Natural killer cell (primary cell): ENCODE data around the gene SPACA6. TPM values are rescaled to one million over a fixed set of nuclear protein-coding genes. Genes with fewer than 3 reads are reported as not detected.

ENCODE experiments used
- ATAC-seq, 3 donors: fragments of 150-1000 bp in 2 of 3; fragments of 200-7000 bp in 1 of 3; cut with Tn5 transposase; 1 replicate in 1 of 3; 2 replicates in 2 of 3; pipeline ENCODE4 v1.10.0; 2021; ENCODE audit warnings: mild to moderate bottlenecking in 2 of 3, moderate library complexity in 2 of 3
- DNase-seq, 2 donors: peaks; one replicate each; pipeline versions ENCODE4 v3.0.0 to v3.0.0-alpha.2; 2013 to 2021; ENCODE audit warnings: mixed read lengths in 1 of 2
- H3K27ac ChIP-seq: one replicate; pipeline ENCODE4 v1.5.1; 2013; ENCODE audit warnings: mild to moderate bottlenecking, low read length
- H3K27me3 ChIP-seq: one replicate; pipeline ENCODE4 v1.6.1; 2013; ENCODE audit warnings: low read length; ENCODE audit not compliant: control insufficient read depth, insufficient read depth
- H3K36me3 ChIP-seq: one replicate; pipeline ENCODE4 v1.6.1; 2013; ENCODE audit warnings: low read length; ENCODE audit not compliant: control insufficient read depth, insufficient read depth
- H3K4me1 ChIP-seq: one replicate; pipeline ENCODE4 v1.6.1; 2013; ENCODE audit warnings: low read length; ENCODE audit not compliant: control insufficient read depth, insufficient read depth
- H3K4me3 ChIP-seq: one replicate; pipeline ENCODE4 v1.5.1; 2013; ENCODE audit warnings: low read length
- H3K9me3 ChIP-seq: one replicate; pipeline ENCODE4 v1.6.1; 2013; ENCODE audit warnings: low read length; ENCODE audit not compliant: control insufficient read depth, insufficient read depth
- H3K27ac Mint-ChIP-seq, 2 donors: one replicate each; pipeline ENCODE4 v1.8.0; 2022; ENCODE audit warnings: mild to moderate bottlenecking in 2 of 2, mixed read lengths in 2 of 2, moderate library complexity in 1 of 2
- H3K27me3 Mint-ChIP-seq, 2 donors: one replicate each; pipeline ENCODE4 v1.8.0; 2022; ENCODE audit warnings: low read depth in 2 of 2, mixed read lengths in 2 of 2
- H3K36me3 Mint-ChIP-seq: one replicate; pipeline ENCODE4 v1.8.0; 2022; ENCODE audit warnings: mixed read lengths
- H3K4me1 Mint-ChIP-seq, 2 donors: one replicate each; pipeline ENCODE4 v1.8.0; 2022; ENCODE audit warnings: mixed read lengths in 2 of 2
- H3K4me3 Mint-ChIP-seq: one replicate; pipeline ENCODE4 v1.8.0; 2022; ENCODE audit warnings: mild to moderate bottlenecking, moderate library complexity, mixed read lengths
- H3K9me3 Mint-ChIP-seq, 2 donors: one replicate each; pipeline ENCODE4 v1.8.0; 2022; ENCODE audit warnings: mixed read lengths in 2 of 2
- CTCF ChIP-seq: fragments of 200-600 bp; IDR thresholded peaks from one replicate; pipeline ENCODE4 v1.8.0; 2022; ENCODE audit warnings: antibody characterized with exemption
- WGBS: methylation state at CpG from one replicate; pipeline ENCODE4 v1.1.7; 2013; ENCODE audit warnings: missing lambda C conversion rate; ENCODE audit not compliant: insufficient coverage; 5-methylcytosine and 5-hydroxymethylcytosine counted together
- intact Hi-C: fragments of 100-400 bp; cut with micrococcal nuclease; formaldehyde crosslinking; loops from one replicate; pipeline ENCODE4 v1.14.2; 2022
- total RNA-seq, 4 donors: library from RNA; stranded (reverse); fragments of 120-200 nt in 1 of 4; gene quantifications; one replicate each; pipeline versions ENCODE4 v1.2.3 to v1.2.4, GENCODE V29; 2013 to 2022

SPACA6 gene
- total RNA-seq, 3 donors from 2014 or later (not counting 1 experiment from before 2014, with no cell fraction given) = 2.2 to 9.4 (median 3.7) TPM

GRCh38 chr19:51692468-51692867 is 662 bp upstream of the SPACA6 start:
- Mint-ChIP-seq H3K4me1 (peaks cover 6 to 23% of the 10 kb centered on the region in 2 donors), H3K9me3 (no peaks in the 10 kb centered on the region), H3K36me3 (no peaks in the 10 kb centered on the region), H3K4me3 (no peak overlapping the region), H3K27ac (no peak overlapping the region), H3K27me3 (peaks cover 24 to 56% of the 10 kb centered on the region in 2 donors)
- Histone ChIP-seq H3K4me3 (no peak overlapping the region), H3K27ac (no peak overlapping the region), H3K9me3 (no peaks in the 10 kb centered on the region), H3K4me1 (peaks cover 15% of the 10 kb centered on the region), H3K27me3 (peaks cover 24% of the 10 kb centered on the region), H3K36me3 (no peaks in the 10 kb centered on the region)
- ATAC-seq = no peak
- WGBS = 95% methylated on average over 17 of the region's 18 CpGs
- DNase-seq = no peak
- intact Hi-C loops = no loop called here
- no peak for TF ChIP-seq CTCF

- Mint-ChIP-seq H3K36me3 (no peaks in the 10 kb centered on the region), H3K9me3 (no peaks in the 10 kb centered on the region), H3K4me3 (no peak overlapping the region), H3K27ac (no peak overlapping the region), H3K4me1 (peaks cover under 1 to 14% of the 10 kb centered on the region in 2 donors), H3K27me3 (peaks cover 12 to 42% of the 10 kb centered on the region in 2 donors)
- Histone ChIP-seq H3K9me3 (no peaks in the 10 kb centered on the region), H3K27ac (no peak overlapping the region), H3K27me3 (peaks cover 12% of the 10 kb centered on the region), H3K4me3 (no peak overlapping the region), H3K4me1 (peaks cover 15% of the 10 kb centered on the region), H3K36me3 (no peaks in the 10 kb centered on the region)
- DNase-seq (no peak), ATAC-seq (no peak)
- TF ChIP-seq CTCF = no peak
- intact Hi-C loops = no loop called here
- WGBS = 88% methylated on average over 2 of the region's 2 CpGs
Observed at GRCh38 chr19:51693819-51694218, 689 bp downstream of the SPACA6 start.

- no peaks in the 10 kb centered on the region for H3K9me3 ChIP-seq
- 86% methylated on average over 9 of the region's 10 CpGs for WGBS
- peaks cover 13% of the 10 kb centered on the region for H3K4me1 ChIP-seq
- H3K36me3 Mint-ChIP-seq = no peaks in the 10 kb centered on the region
- H3K27me3 ChIP-seq = peaks cover 12% of the 10 kb centered on the region
- DNase-seq (no peak), ATAC-seq (no peak)
- no peak for TF ChIP-seq CTCF
- H3K36me3 ChIP-seq = no peaks in the 10 kb centered on the region
- no peak overlapping the region for H3K27ac Mint-ChIP-seq
- intact Hi-C loops = no loop called here
- peaks cover 0 to 13% of the 10 kb centered on the region in 2 donors for H3K4me1 Mint-ChIP-seq
- peaks cover 11 to 42% of the 10 kb centered on the region in 2 donors for H3K27me3 Mint-ChIP-seq
- no peak overlapping the region for H3K4me3 ChIP-seq
- H3K27ac ChIP-seq = no peak overlapping the region
- no peak overlapping the region for H3K4me3 Mint-ChIP-seq
- no peaks in the 10 kb centered on the region for H3K9me3 Mint-ChIP-seq
Observed at GRCh38 chr19:51694318-51695085, 1.4 kb downstream of the SPACA6 start.
